K562 (cell line): ENCODE data around the gene PTGER2. TPM values are rescaled to one million over a fixed set of nuclear protein-coding genes. Genes with fewer than 3 reads are reported as not detected.

Experiments
- ATAC-seq: fragments of 200-7000 bp; cut with Tn5 transposase; 3 replicates; pipeline ENCODE4 v1.9.1; 2020; ENCODE audit warnings: moderate library complexity
- Bru-seq: library from RNA; stranded (reverse); fragments of 400-500 nt; gene quantifications from one replicate; lab custom pipeline; 2021; lab: Mats Ljungman, UMichigan
- BruChase-seq, 2 experiments: library from RNA; stranded (reverse); fragments of 400-500 nt; gene quantifications; one replicate each; lab custom pipeline; 2021; lab: Mats Ljungman, UMichigan
- BruUV-seq: library from RNA; stranded (reverse); fragments of 400-500 nt; replicated peaks from 2 replicates; lab custom pipeline; 2021; lab: Mats Ljungman, UMichigan
- CTCF ChIA-PET: fragments of 300-600 bp; formaldehyde crosslinking; extraction: SDS; loops from one replicate; lab custom pipeline; 2021; ENCODE audit warnings: low intra/inter-chr PET ratio; lab: Yijun Ruan, JAX
- POLR2A ChIA-PET: fragments of 300-600, 350-650 bp; sonication (Branson Sonifier 250); formaldehyde crosslinking; extraction: SDS; loops from one replicate; lab custom pipeline; 2021; ENCODE audit warnings: antibody characterized with exemption, inconsistent platforms; lab: Yijun Ruan, JAX
- DNase-seq, 4 experiments: peaks; one replicate each; pipeline versions ENCODE4 v3.0.0 to v3.0.0-alpha.2; 2011 to 2018; ENCODE audit warnings: low spot score in 3 of 4, mixed read lengths in 3 of 4; ENCODE audit errors: extremely low read depth in 1 of 4
- FAIRE-seq: peaks from 2 replicates; lab custom pipeline; 2011; peaks lifted over from hg19 to GRCh38; lab: Jason Lieb, UNC
- H2AFZ ChIP-seq: 2 replicates; pipeline ENCODE4 v1.6.0; 2011; ENCODE audit warnings: low read depth, low read length, control low read depth, inconsistent platforms
- H3K27ac ChIP-seq: fragments of 200-600 bp; 3 replicates; pipeline ENCODE4 v1.8.0; 2011; ENCODE audit warnings: low read depth, mild to moderate bottlenecking, control low read depth, inconsistent platforms, low read length, moderate library complexity, mixed read lengths; ENCODE audit errors: extremely low read depth
- H3K27me3 ChIP-seq, 2 experiments: fragments of 300-600 bp in 1 of 2; 2 replicates in 1 of 2; 3 replicates in 1 of 2; pipeline versions ENCODE4 v1.6.0 to v1.8.0; 2011; ENCODE audit warnings: inconsistent platforms in 2 of 2, low read length in 2 of 2, mild to moderate bottlenecking in 1 of 2, mixed read lengths in 1 of 2, moderate library complexity in 1 of 2; ENCODE audit not compliant: control insufficient read depth in 2 of 2, insufficient read depth in 2 of 2
- H3K36me3 ChIP-seq: fragments of 300-600 bp; 3 replicates; pipeline ENCODE4 v1.8.0; 2011; ENCODE audit warnings: mild to moderate bottlenecking, low read length, inconsistent platforms; ENCODE audit not compliant: control insufficient read depth, insufficient read depth
- H3K4me1 ChIP-seq, 2 experiments: fragments of 200-600 bp in 1 of 2; replicated peaks in 1 of 2; 2 replicates in 1 of 2; 3 replicates in 1 of 2; pipeline versions ENCODE4 v1.5.1 to v1.8.0; 2011; ENCODE audit warnings: inconsistent platforms in 2 of 2, low read length in 2 of 2, mild to moderate bottlenecking in 1 of 2, mixed read lengths in 1 of 2, moderate library complexity in 1 of 2; ENCODE audit not compliant: control insufficient read depth in 2 of 2, insufficient read depth in 2 of 2
- H3K4me2 ChIP-seq: 2 replicates; pipeline ENCODE4 v1.6.1; 2011; ENCODE audit warnings: low read length, control low read depth, inconsistent platforms, mixed read lengths; ENCODE audit not compliant: insufficient read depth
- H3K4me3 ChIP-seq: fragments of 200-600 bp; sonication (generic), shearing (Covaris generic); 2 replicates; pipeline ENCODE4 v1.5.1; 2016; ENCODE audit warnings: control low read depth, inconsistent platforms
- H3K79me2 ChIP-seq: fragments of 200-600 bp; 3 replicates; pipeline ENCODE4 v1.8.0; 2011; ENCODE audit warnings: low read length, inconsistent platforms; ENCODE audit not compliant: control insufficient read depth, insufficient read depth
- H3K9ac ChIP-seq, 2 experiments: 2 replicates each; pipeline versions ENCODE4 v1.6.0 to v1.6.1; 2011; ENCODE audit warnings: low read depth in 2 of 2, low read length in 2 of 2, control low read depth in 1 of 2, inconsistent platforms in 1 of 2, mild to moderate bottlenecking in 1 of 2, mixed read lengths in 1 of 2; ENCODE audit not compliant: insufficient read depth in 1 of 2
- H3K9me1 ChIP-seq: one replicate; pipeline ENCODE4 v1.6.0; 2011; ENCODE audit warnings: inconsistent platforms, mild to moderate bottlenecking, low read length, moderate library complexity; ENCODE audit not compliant: control insufficient read depth, insufficient read depth
- H3K9me3 ChIP-seq: replicated peaks from 2 replicates; pipeline ENCODE4 v1.5.1; 2011; ENCODE audit warnings: low read depth, low read length, inconsistent platforms; ENCODE audit not compliant: control insufficient read depth, insufficient read depth
- H4K20me1 ChIP-seq: replicated peaks from 2 replicates; pipeline ENCODE4 v1.6.1; 2011; ENCODE audit warnings: low read length, inconsistent platforms, mixed read lengths; ENCODE audit not compliant: control insufficient read depth, insufficient read depth
- ARID2 ChIP-seq: fragments of 450-650 bp; IDR thresholded peaks from 2 replicates; pipeline ENCODE4 v1.6.1; 2017; ENCODE audit warnings: antibody characterized with exemption, mild to moderate bottlenecking
- ATF1 ChIP-seq, 2 experiments: fragments of 450-650 bp in 1 of 2; IDR thresholded peaks; 2 replicates each; pipeline ENCODE4 v1.6.1; 2016; ENCODE audit warnings: missing compliant biosample characterization in 1 of 2, missing genetic modification characterization in 1 of 2
- CREM ChIP-seq: IDR thresholded peaks from 2 replicates; pipeline ENCODE4 v1.6.1; 2014; ENCODE audit warnings: antibody characterized with exemption, low read depth
- E2F6 ChIP-seq, 2 experiments: IDR thresholded peaks; 2 replicates each; pipeline ENCODE4 v1.6.1; 2011; ENCODE audit warnings: borderline replicate concordance in 1 of 2, control low read depth in 1 of 2, low read depth in 1 of 2, low read length in 1 of 2, mild to moderate bottlenecking in 1 of 2, mixed read lengths in 1 of 2, moderate library complexity in 1 of 2; ENCODE audit not compliant: insufficient read depth in 1 of 2, insufficient read length in 1 of 2, poor library complexity in 1 of 2, severe bottlenecking in 1 of 2; ENCODE audit errors: extremely low read depth in 1 of 2
- EGR1 ChIP-seq: fragments of 450-650 bp; conservative IDR thresholded peaks from 2 replicates; pipeline ENCODE4 v1.6.1; 2017; ENCODE audit warnings: mild to moderate bottlenecking
- GATA2 ChIP-seq: sonication (generic); formaldehyde crosslinking; IDR thresholded peaks from 2 replicates; pipeline ENCODE4 v1.4.0; 2020; ENCODE audit warnings: mild to moderate bottlenecking, missing genetic modification reagents
- PRMT5 ChIP-seq: sonication (generic); formaldehyde crosslinking; IDR thresholded peaks from 2 replicates; pipeline ENCODE4 v1.5.0; 2020; ENCODE audit warnings: missing genetic modification reagents
- SMAD1 ChIP-seq: fragments of 150-350 bp; IDR thresholded peaks from 2 replicates; pipeline ENCODE4 v1.6.1; 2014; ENCODE audit warnings: low read length, low read depth; ENCODE audit not compliant: partially characterized antibody
- TAF1 ChIP-seq: IDR thresholded peaks from 2 replicates; pipeline ENCODE4 v1.6.1; 2011; ENCODE audit warnings: mild to moderate bottlenecking, low read length, moderate library complexity; ENCODE audit not compliant: insufficient read depth, control insufficient read depth, severe bottlenecking; ENCODE audit errors: extremely low read depth
- ZBTB12 ChIP-seq: fragments of 250-450 bp; sonication (Bioruptor Pico); IDR thresholded peaks from 2 replicates; pipeline ENCODE4 v1.4.0; 2020
- ZNF134 ChIP-seq: fragments of 250-450 bp; sonication (Bioruptor Pico); conservative IDR thresholded peaks from 2 replicates; pipeline ENCODE4 v1.4.0; 2020
- WGBS: fragments of 100-300 bp; shearing (Covaris generic); methylation state at CpG from one replicate; pipeline ENCODE4 v1.1.6; 2016; ENCODE audit warnings: low coverage, mixed read lengths; ENCODE audit not compliant: insufficient coverage; ENCODE audit errors: missing lambda C conversion rate; 5-methylcytosine and 5-hydroxymethylcytosine counted together
- in situ Hi-C: fragments of 300-500 bp; cut with MboI; formaldehyde crosslinking; loops from 4 replicates; pipeline ENCODE4 v1.15.0; 2018; ENCODE audit warnings: inconsistent platforms, mixed read lengths
- intact Hi-C: fragments of 100-400 bp; cut with micrococcal nuclease; formaldehyde crosslinking; loops from 2 replicates; pipeline ENCODE4 v1.14.2; 2022
- long read RNA-seq, 3 experiments: library from polyadenylated mRNA in 2 of 3; library from RNA in 1 of 3; unstranded in 2 of 3; stranded (forward) in 1 of 3; transcript quantifications; one replicate each; pipeline ENCODE4 v2.0.0, GENCODE V29; 2019 to 2022
- polyA minus RNA-seq, 3 experiments: library from RNA; depleted of rRNA, polyadenylated mRNA; stranded (reverse); fragments of >200 nt; gene quantifications; 2 replicates each; pipeline ENCODE4 v1.2.3, GENCODE V29; 2011
- polyA plus RNA-seq, 8 experiments: library from polyadenylated mRNA; depleted of rRNA in 4 of 8; stranded (reverse) in 5 of 8; unstranded in 3 of 8; fragments of >200 nt; fragmentation: Nextera tagmentation in 2 of 8; fragmentation: Illumina TruSeq in 1 of 8; extraction: Ambion mirVana in 2 of 8; extraction: Trizol in 1 of 8; gene quantifications; 2 replicates each; pipeline versions ENCODE4 v1.2.1 to v1.2.3, GENCODE V29; 2011 to 2014; ENCODE audit warnings: inconsistent platforms in 1 of 8, missing spikeins in 1 of 8
- total RNA-seq, 7 experiments: library from RNA; depleted of rRNA in 6 of 7; stranded (reverse); fragments of >200 nt in 6 of 7; fragmentation: Illumina TruSeq in 2 of 7; extraction: Trizol in 2 of 7; gene quantifications; 2 replicates each; pipeline versions ENCODE4 v1.2.1 to v1.2.3, GENCODE V29; 2011 to 2021; ENCODE audit warnings: low replicate concordance in 1 of 7

Gene PTGER2
- total RNA-seq (2011; cell fraction: chromatin; rRNA removed; ENCODE audit: low replicate concordance): not detected in 2 replicates
- total RNA-seq (2011; cell fraction: nucleolus; rRNA removed): not detected in 2 replicates
- not detected in 2 replicates for total RNA-seq (2011; cell fraction: nucleoplasm; rRNA removed)
- not detected in 2 replicates for total RNA-seq (2014; rRNA removed)
- not detected in 2 replicates for total RNA-seq (2014; rRNA removed; fragmentation: Illumina TruSeq; extraction: Trizol)
- total RNA-seq (2015; rRNA removed; fragmentation: Illumina TruSeq; extraction: Trizol): not detected in 2 replicates
- total RNA-seq (2021): not detected in 2 replicates
- polyA plus RNA-seq (2011; rRNA removed): not detected in 2 replicates
- polyA plus RNA-seq (2011; cell fraction: cytosol; rRNA removed): not detected in 2 replicates
- polyA plus RNA-seq (2011; cell fraction: nucleus; rRNA removed): not detected in 2 replicates
- polyA plus RNA-seq (2012): not detected in 2 replicates
- not detected in 2 replicates for polyA plus RNA-seq (2014; fragmentation: Illumina TruSeq; extraction: Trizol)
- polyA plus RNA-seq (2014; fragmentation: Nextera tagmentation; extraction: Ambion mirVana): not detected
- polyA plus RNA-seq (2014; rRNA removed): not detected in 2 replicates
- not detected in 2 replicates for polyA minus RNA-seq (2011; rRNA and poly(A)+ RNA removed)
- not detected in 2 replicates for polyA minus RNA-seq (2011; cell fraction: cytosol; rRNA and poly(A)+ RNA removed)
- polyA minus RNA-seq (2011; cell fraction: nucleus; rRNA and poly(A)+ RNA removed): not detected in 2 replicates
- Bru-seq, nascent RNA: not detected
- BruChase-seq, experiment 1, labeled RNA remaining after a 2-hour chase: not detected
- not detected for BruChase-seq, experiment 2, labeled RNA remaining after a 6-hour chase
- long read RNA-seq, experiment 1: 0 reads
- long read RNA-seq, experiment 2: 0 reads
- long read RNA-seq, experiment 3: 0 reads

GRCh38 chr14:52313903-52314594 is at the start of gene PTGER2:
TSS of gene PTGER2 (plus strand) at chr14:52314312. CDS start at chr14:52314549, 237 bp downstream.
- in situ Hi-C loops (no loop called here), intact Hi-C loops (no loop called here)
- no peaks in the 10 kb centered on the region for H3K9me3 ChIP-seq
- H3K9ac ChIP-seq: no peak within 1 kb of the TSS; a peak in 1 of 4 replicates
- CTCF ChIA-PET: no interaction called here
- peaks cover 2 to 28% of the 10 kb centered on the region in 2 experiments; a peak in 3 of 5 replicates for H3K27me3 ChIP-seq
- no peak within 1 kb of the TSS for H2AFZ ChIP-seq
- no TSS peak for BruUV-seq
- ATAC-seq (peak; percentile 96), DNase-seq (peak; percentile 71 to 77 (median 75)), FAIRE-seq (no peak)
- no peaks in the 10 kb centered on the region for H4K20me1 ChIP-seq
- no peaks in the 10 kb centered on the region for H3K9me1 ChIP-seq
- peak within 1 kb of the TSS; percentile 25; the same call in 1 of the 2 replicates for H3K4me2 ChIP-seq
- no peaks in the 10 kb centered on the region for H3K36me3 ChIP-seq
- H3K4me1 ChIP-seq: peaks cover 0 to 15% of the 10 kb centered on the region in 2 experiments; a peak in 2 of 5 replicates
- POLR2A ChIA-PET: no interaction called here
- WGBS: 0% methylated on average over 5 of the region's 73 CpGs
- no peak for TF ChIP-seq SMAD1
- TF ChIP-seq ZNF134: no peak
- TF ChIP-seq ZBTB12: no peak
- no peak for TF ChIP-seq ATF1 (CRISPR knock-in tag; IDR thresholded peaks at IDR 0.05)
- TF ChIP-seq ATF1 (tag; IDR thresholded peaks at IDR 0.05): no peak
- TF ChIP-seq CREM: peak; percentile 62
- no peak for TF ChIP-seq TAF1
- peak; percentile 93 for TF ChIP-seq EGR1
- TF ChIP-seq E2F6 (IDR thresholded peaks at IDR 0.05; ENCODE audit: borderline replicate concordance in 1 of 2, extremely low read depth in 1 of 2, insufficient read depth in 1 of 2, insufficient read length in 1 of 2, low read depth in 1 of 2, low read length in 1 of 2, poor library complexity in 1 of 2, severe bottlenecking in 1 of 2): peak in 1 of 2 experiments; percentile 11
- TF ChIP-seq GATA2 (CRISPR knock-in tag): no peak
- no peak for TF ChIP-seq ARID2
- no peak for TF ChIP-seq PRMT5 (CRISPR knock-in tag)
- H3K27ac ChIP-seq: no peak within 1 kb of the TSS
- no peaks in the 10 kb centered on the region for H3K79me2 ChIP-seq
- no peak within 1 kb of the TSS for H3K4me3 ChIP-seq
